Measurements from ENCODE around the gene UGT1A8. TPM values are rescaled to one million over a fixed set of nuclear protein-coding genes. Genes with fewer than 3 reads are reported as not detected.

UGT1A8 gene
- total RNA-seq, 1 donor from 2014 or later: not detected

- H3K27me3 ChIP-seq: no peaks in the 10 kb centered on the region
- no peaks in the 10 kb centered on the region for H3K36me3 ChIP-seq
- no peak for DNase-seq (ENCODE audit: low spot score in 2 of 2)
- no peaks in the 10 kb centered on the region for H3K4me1 ChIP-seq
- H3K4me3 ChIP-seq: no peak overlapping the region
- no peak overlapping the region for H3K27ac ChIP-seq
- no peak for TF ChIP-seq CTCF (IDR thresholded peaks at IDR 0.05)
- intact Hi-C loops (cut with DNase I): no loop called here
- no peaks in the 10 kb centered on the region for H3K9me3 ChIP-seq
These were observed 193.7 kb downstream of the UGT1A8 start for GRCh38 chr2:233811087-233811486.

- no peak for TF ChIP-seq CTCF (IDR thresholded peaks at IDR 0.05)
- Histone ChIP-seq H3K36me3 (no peaks in the 10 kb centered on the region), H3K4me1 (no peaks in the 10 kb centered on the region), H3K27ac (no peak overlapping the region), H3K9me3 (no peaks in the 10 kb centered on the region), H3K27me3 (no peaks in the 10 kb centered on the region), H3K4me3 (no peak overlapping the region)
- intact Hi-C loops (cut with DNase I): no loop called here
- no peak for DNase-seq (ENCODE audit: low spot score in 2 of 2)
These were observed 194.3 kb downstream of the UGT1A8 start for GRCh38 chr2:233811732-233812131.

GRCh38 chr2:233813236-233814055, 196.0 kb downstream of the UGT1A8 start:
- TF ChIP-seq CTCF (IDR thresholded peaks at IDR 0.05): no peak
- Histone ChIP-seq H3K27me3 (no peaks in the 10 kb centered on the region), H3K4me1 (no peaks in the 10 kb centered on the region), H3K27ac (no peak overlapping the region), H3K4me3 (no peak overlapping the region), H3K36me3 (no peaks in the 10 kb centered on the region), H3K9me3 (no peaks in the 10 kb centered on the region)
- intact Hi-C loops (cut with DNase I): no loop called here
- DNase-seq (ENCODE audit: low spot score in 2 of 2): peak in 1 of 2 donors; percentile 41

- Histone ChIP-seq H3K9me3 (no peaks in the 10 kb centered on the region), H3K27ac (no peak overlapping the region), H3K4me3 (no peak overlapping the region), H3K36me3 (no peaks in the 10 kb centered on the region), H3K27me3 (no peaks in the 10 kb centered on the region), H3K4me1 (no peaks in the 10 kb centered on the region)
- TF ChIP-seq CTCF (IDR thresholded peaks at IDR 0.05): no peak
- no peak for DNase-seq (ENCODE audit: low spot score in 2 of 2)
- intact Hi-C loops (cut with DNase I): no loop called here
These were observed 196.8 kb downstream of the UGT1A8 start for GRCh38 chr2:233814056-233814835.

GRCh38 chr2:233815861-233816260, 198.4 kb downstream of the UGT1A8 start:
- Histone ChIP-seq H3K27me3 (no peaks in the 10 kb centered on the region), H3K27ac (no peak overlapping the region), H3K4me1 (no peaks in the 10 kb centered on the region), H3K36me3 (no peaks in the 10 kb centered on the region), H3K4me3 (no peak overlapping the region), H3K9me3 (no peaks in the 10 kb centered on the region)
- DNase-seq (ENCODE audit: low spot score in 2 of 2): no peak
- intact Hi-C loops (cut with DNase I): no loop called here
- no peak for TF ChIP-seq CTCF (IDR thresholded peaks at IDR 0.05)
